ENCODE measurements around the gene OR1S1.
"Not testable (repeated sequence)": the region's sequence is repeated elsewhere in the genome, so short reads cannot be mapped to it uniquely, and the experiment has no call there.

The OR1S1 gene

GRCh38 chr11:58212420-58212819, at the start of gene OR1S1:
TSS of gene OR1S1 (plus strand) at chr11:58212720.
- not testable (repeated sequence) for DNase-seq (ENCODE audit: low read depth)

DNA sequence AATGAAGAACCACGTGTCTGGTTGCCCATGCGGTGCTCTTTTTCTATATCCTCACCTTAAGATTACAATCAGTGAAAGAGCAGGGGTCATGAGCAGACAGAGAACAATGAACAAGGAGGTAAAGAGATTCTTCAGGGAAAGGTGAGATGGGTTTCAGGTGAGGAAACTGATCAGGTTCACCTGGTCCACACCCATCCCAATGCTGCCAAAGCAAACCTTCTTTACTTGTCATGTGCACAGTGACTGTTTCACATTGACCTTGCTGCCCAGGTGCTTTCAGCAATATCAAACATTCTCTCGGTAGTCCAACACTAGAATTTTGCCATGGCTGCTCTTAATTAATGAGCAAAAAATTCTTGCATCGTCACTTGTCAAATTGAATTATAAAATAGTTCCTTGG, 48.1 kb upstream of the OR1S1 start:
- DNase-seq (ENCODE audit: low read depth) = no peak

- no peak for DNase-seq (ENCODE audit: low read depth)
These were observed 47.5 kb upstream of the OR1S1 start for GRCh38 chr11:58164990-58165389.

- DNase-seq (ENCODE audit: low read depth) = no peak
These were observed 46.9 kb upstream of the OR1S1 start for GRCh38 chr11:58165504-58166106.

- no peak for DNase-seq (ENCODE audit: low read depth)
These were observed 35.0 kb upstream of the OR1S1 start for GRCh38 chr11:58177409-58178054.

GRCh38 chr11:58178444-58178843, 34.1 kb upstream of the OR1S1 start:
- no peak for DNase-seq (ENCODE audit: low read depth)

DNA sequence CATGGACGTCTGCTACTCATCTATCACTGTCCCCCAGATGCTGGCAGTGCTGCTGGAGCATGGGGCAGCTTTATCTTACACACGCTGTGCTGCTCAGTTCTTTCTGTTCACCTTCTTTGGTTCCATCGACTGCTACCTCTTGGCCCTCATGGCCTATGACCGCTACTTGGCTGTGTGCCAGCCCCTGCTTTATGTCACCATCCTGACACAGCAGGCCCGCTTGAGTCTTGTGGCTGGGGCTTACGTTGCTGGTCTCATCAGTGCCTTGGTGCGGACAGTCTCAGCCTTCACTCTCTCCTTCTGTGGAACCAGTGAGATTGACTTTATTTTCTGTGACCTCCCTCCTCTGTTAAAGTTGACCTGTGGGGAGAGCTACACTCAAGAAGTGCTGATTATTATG, 32.9 kb upstream of the OR1S1 start:
- DNase-seq (ENCODE audit: low read depth) = no peak

DNA sequence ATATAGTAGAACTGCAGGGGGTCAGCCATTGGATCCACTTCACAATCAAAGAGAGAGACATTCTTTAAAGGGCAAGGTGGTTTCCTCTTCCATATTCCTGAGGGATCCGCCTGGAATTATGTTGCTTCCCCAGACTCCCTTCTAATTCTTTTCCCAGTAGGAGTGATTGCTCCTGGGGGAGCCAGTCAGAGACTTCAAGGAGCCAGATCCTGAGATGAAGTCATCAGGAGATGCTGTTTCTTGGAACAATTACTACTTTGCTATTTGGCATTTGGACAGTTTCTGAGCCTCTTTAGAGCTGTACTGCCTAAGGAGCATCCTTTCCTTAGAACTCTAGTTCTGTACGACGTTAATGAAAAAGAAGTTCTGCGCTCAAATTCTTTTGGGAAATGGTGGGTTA, 25.6 kb upstream of the OR1S1 start:
- no peak for DNase-seq (ENCODE audit: low read depth)

GRCh38 chr11:58188770-58189169, 23.8 kb upstream of the OR1S1 start, which contains the start of gene OR9Q2:
TSS of gene OR9Q2 (plus strand) at chr11:58189070. CDS start at chr11:58190491, 1,421 bp downstream.
- no peak for DNase-seq (ENCODE audit: low read depth)

DNA sequence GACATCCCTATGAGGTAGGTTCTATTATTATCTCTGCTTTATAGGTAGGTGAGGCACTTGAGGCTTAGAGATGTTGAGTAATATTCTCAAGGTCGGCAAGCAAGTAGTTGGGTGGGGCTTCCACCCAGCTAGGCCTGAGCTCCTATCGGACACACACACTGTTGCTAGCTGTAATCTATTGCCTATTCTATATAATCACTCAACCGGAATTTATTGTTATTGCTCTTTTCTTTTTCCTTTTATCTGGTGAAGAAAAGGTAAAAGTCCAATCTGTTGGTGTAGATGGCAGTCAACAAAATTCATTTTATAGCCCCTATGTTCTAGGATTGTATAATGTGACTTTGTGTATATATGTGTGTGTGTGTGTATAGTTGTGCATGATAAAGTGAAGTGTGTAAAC, 20.3 kb upstream of the OR1S1 start:
- no peak for DNase-seq (ENCODE audit: low read depth)

- DNase-seq (ENCODE audit: low read depth) = no peak
These were observed 19.1 kb upstream of the OR1S1 start for GRCh38 chr11:58193391-58193790.

- DNase-seq (ENCODE audit: low read depth) = no peak
These were observed 16.6 kb upstream of the OR1S1 start for GRCh38 chr11:58195939-58196338.

DNA sequence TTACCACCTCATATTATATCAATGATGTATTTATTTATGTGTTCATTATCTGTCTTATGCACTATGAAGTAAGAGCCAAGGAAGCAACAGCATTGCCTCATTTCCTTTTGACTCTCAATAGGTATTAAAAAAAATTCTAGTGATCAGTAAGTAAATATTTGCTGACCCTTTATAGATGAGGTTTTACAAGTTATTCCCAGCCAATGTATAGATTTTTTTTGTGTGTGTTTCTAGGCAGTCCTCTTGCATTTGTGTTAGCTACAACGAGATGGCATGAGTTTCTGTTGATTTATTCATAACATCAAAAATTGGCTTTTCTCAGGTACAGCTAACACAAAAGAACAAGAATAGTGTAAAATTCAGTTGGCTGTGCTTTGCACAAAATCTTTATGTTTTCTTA, 13.2 kb upstream of the OR1S1 start:
- no peak for DNase-seq (ENCODE audit: low read depth)

DNA sequence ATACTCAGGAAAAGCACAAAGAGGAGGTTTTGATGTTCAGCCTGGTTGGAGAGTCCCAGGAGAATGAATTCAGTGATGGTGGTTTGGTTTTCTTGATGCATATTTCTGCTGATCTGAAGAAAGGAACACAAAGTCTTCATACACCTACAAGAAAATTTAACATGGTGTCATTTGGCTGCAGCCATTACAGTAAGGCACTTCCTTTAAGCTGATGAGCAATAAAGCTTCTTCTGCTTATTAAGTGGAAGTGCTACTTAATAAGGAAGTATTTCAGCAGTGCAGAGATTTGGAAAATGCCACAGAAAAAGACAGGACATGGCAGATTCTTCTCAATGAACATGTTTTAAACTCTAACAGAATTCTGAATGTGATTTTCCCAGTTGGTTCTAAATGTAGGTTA, 8.5 kb upstream of the OR1S1 start, which contains the start of gene OR1S2:
Gene OR1S2, minus strand, starts transcription at position 101 of the 400 bp plus-strand sequence. Its CDS starts 0 bp downstream, at position 101.
- DNase-seq (ENCODE audit: low read depth) = no peak

DNA sequence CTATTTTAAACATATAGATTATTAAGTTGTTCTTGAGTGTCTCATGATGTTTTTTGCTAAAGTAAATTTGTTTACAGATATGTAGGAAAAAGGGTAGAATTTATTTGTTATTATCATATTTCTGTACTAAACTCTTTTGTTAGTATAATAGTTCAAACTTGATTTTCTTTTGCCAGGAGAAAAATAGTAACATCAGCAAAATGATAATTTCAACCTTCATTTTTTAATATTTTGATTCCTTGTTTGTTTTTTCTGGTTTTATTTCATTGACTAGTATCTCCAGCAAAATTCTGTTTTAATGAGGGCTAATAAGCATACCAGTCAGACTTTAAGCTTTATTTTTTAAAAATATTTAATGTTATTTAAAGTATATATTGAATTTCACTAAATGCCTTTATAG, 4.0 kb downstream of the OR1S1 start:
- no peak for DNase-seq (ENCODE audit: low read depth)

DNA sequence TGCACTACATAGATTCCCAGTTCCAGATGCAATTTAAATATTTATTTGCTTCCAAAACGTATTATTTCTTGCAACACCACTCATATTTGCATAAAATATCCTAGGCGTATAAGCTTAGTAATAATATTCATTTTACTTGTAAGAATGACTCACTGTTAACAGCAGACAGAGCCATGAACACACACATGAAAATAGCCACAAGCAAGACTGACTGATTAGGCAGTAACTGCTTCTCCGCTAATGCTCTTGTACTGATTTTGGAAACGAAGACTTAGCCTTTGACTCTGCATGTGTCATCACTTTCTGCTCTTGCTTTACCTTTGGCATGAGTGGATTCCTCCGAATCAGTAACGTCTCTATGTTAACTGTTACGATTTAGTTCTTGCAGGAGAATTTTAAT, 10.2 kb downstream of the OR1S1 start:
- no peak for DNase-seq (ENCODE audit: low read depth)

GRCh38 chr11:58227956-58228615, 15.6 kb downstream of the OR1S1 start:
- no peak for DNase-seq (ENCODE audit: low read depth)

DNA sequence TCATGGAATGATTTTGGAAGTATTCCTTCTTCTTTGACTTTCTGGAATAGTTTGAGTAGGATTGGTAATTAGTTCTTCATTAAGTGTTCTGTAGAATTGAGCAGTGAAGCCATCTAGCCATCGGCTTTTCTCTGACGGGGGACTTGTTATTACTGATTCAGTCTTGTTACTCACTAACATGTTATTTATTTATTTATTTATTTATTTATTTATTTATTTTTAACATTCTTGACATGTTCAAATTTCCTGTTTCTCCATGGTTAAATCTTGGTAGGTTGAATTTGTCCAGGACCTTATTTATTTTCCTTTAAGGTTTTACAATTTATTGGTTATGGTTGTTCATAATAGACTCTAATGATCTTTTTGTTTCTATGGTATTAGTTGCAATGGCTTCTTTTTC, 31.4 kb downstream of the OR1S1 start:
- DNase-seq (ENCODE audit: low read depth) = no peak

DNA sequence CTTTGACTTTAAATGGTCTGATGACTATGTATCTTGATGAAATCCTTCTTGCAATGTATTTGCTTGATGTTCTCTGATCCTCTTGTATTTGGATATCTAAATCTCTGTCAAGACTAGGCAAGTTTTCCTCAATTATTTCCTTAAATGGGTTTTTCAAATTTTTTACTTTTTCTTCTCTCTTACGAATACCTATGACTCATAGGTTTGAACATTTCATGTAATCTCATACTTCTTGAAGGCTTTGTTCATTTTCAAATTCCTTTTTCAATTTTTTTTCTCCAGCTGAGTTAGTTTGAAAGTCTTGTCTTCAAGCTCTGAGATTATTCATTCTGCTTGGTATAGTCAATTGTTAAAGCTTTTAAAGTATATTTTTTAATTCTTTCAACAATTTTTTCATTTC, 42.4 kb downstream of the OR1S1 start:
- DNase-seq (ENCODE audit: low read depth) = no peak

DNA sequence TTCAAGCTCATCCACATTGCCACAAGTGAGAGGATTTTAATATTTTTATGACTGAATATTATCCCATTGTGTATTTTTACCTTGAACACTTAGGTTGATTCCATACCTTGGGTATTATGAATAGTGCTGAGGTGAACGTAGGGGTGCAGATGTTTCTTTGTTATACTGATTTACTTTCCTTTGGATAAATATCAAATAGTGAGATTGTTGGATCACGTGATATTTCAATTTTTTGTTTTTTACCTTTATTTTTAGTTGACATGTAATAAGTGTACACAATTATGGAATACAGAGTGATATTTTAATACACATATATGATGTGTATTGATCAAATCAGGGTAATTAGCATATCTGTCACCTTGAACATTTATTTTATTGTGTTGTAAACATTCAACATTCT, 47.5 kb downstream of the OR1S1 start:
- no peak for DNase-seq (ENCODE audit: low read depth)
